Diencephalon (tissue), 1 donor: ENCODE measurements around the gene SNURF. TPM values are rescaled to one million over a fixed set of nuclear protein-coding genes. Genes with fewer than 3 reads are reported as not detected.

Source experiments
- small RNA-seq: library from RNA; depleted of rRNA; stranded (forward); fragments of <200 nt; gene quantifications from one replicate; pipeline ENCODE3, GENCODE V24; 2014
- total RNA-seq: library from RNA; depleted of rRNA; stranded (reverse); fragments of >200 nt; gene quantifications from one replicate; pipeline ENCODE4 v1.2.3, GENCODE V29; 2014

The SNURF gene
- total RNA-seq = 67.6 TPM

DNA sequence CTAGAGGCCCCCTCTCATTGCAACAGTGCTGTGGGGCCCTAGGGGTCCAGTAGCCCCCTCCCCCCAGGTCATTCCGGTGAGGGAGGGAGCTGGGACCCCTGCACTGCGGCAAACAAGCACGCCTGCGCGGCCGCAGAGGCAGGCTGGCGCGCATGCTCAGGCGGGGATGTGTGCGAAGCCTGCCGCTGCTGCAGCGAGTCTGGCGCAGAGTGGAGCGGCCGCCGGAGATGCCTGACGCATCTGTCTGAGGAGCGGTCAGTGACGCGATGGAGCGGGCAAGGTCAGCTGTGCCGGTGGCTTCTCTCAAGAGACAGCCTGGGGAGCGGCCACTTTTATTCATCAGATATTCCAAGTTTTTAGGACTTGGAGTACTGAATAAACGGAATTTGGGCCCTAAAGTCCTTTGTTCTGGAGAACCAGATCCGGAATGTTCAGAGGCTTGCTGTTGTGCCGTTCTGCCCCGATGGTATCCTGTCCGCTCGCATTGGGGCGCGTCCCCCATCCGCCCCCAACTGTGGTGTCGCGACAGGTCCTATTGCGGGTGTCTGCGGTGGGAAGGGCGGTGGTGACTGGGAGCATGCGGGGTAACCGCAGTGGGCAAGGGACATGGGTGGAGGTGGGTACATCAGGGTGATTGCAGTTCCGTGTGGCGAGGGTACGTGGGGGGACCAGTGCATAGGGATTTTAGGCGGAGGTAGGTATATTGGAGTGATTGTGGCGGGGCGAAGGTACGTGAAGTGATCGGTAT, at the start of gene SNURF, which contains the start of gene SNRPN:
TSS of gene SNURF (plus strand) at position 205 of the 748 bp plus-strand sequence. CDS start at position 267, 62 bp downstream.
TSS of gene SNRPN (plus strand) at position 205 of the 748 bp plus-strand sequence. CDS start 19,467 bp downstream, outside the sequence.

Small RNA genes lying within 50 kb of the gene (small RNA-seq; reads per million reads assigned to genes)
- gene AC090602.1 = not detected
- not detected for gene AC124312.4
- not detected for gene AC124312.5

Other genes starting within 250 kb of the SNURF start
- gene SNRPN, start within 50 bp of the SNURF start, total RNA-seq = 445 TPM